ENCODE data around the gene DUSP7.

DUSP7 gene

DNA sequence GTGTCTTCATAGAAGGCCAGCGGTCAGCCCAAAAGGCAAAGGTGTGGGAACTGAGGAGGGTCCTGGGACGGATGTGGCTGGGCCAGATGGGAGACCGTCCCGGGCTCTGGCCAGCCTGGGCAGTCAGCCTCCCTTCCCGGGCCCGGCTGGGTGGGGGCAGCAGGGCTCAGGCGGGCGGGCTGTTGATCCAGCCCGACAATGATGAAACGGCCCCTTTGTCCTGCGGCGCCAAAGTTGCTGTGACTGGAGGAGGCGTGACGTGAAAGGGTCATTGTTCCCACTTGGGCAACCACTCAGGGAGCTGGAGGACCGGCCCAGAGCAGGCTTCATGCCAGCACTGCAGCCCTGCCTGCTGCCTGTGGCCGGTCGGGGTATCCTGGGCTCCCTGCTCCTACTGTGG, 16.5 kb downstream of the DUSP7 start:
- H3K4me3 ChIP-seq (ENCODE audit: low read depth, low read length) = no peak overlapping the region
- no peak for DNase-seq (ENCODE audit: low read depth)
- TF ChIP-seq, protein P1, sequence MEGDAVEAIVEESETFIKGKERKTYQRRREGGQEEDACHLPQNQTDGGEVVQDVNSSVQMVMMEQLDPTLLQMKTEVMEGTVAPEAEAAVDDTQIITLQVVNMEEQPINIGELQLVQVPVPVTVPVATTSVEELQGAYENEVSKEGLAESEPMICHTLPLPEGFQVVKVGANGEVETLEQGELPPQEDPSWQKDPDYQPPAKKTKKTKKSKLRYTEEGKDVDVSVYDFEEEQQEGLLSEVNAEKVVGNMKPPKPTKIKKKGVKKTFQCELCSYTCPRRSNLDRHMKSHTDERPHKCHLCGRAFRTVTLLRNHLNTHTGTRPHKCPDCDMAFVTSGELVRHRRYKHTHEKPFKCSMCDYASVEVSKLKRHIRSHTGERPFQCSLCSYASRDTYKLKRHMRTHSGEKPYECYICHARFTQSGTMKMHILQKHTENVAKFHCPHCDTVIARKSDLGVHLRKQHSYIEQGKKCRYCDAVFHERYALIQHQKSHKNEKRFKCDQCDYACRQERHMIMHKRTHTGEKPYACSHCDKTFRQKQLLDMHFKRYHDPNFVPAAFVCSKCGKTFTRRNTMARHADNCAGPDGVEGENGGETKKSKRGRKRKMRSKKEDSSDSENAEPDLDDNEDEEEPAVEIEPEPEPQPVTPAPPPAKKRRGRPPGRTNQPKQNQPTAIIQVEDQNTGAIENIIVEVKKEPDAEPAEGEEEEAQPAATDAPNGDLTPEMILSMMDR (conservative IDR thresholded peaks at IDR 0.05; ENCODE audit: low read depth, low read length) = no peak

DNA sequence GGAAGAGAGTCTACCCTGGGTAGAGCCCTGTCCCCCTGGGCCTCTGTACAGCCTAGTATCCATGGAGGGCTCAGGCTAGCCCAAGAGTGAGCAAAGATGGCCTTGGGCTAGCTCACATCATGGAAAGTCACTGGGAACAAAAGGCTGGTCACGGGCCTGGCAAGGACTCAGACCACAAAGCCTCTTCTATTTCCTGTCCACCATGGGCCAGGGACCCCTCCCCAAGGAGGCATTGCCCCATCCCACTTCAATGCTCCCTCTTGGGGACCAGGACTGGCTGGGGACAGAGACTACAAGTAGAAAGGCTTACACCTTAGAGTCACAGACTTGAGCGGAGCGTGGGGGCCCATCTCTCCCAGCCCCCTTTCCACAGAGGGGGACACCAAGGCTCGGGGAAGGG, 16.9 kb downstream of the DUSP7 start:
- TF ChIP-seq, protein P1 (conservative IDR thresholded peaks at IDR 0.05; ENCODE audit: low read depth, low read length) = no peak
- DNase-seq (ENCODE audit: low read depth) = no peak
- H3K4me3 ChIP-seq (ENCODE audit: low read depth, low read length) = no peak overlapping the region

DNA sequence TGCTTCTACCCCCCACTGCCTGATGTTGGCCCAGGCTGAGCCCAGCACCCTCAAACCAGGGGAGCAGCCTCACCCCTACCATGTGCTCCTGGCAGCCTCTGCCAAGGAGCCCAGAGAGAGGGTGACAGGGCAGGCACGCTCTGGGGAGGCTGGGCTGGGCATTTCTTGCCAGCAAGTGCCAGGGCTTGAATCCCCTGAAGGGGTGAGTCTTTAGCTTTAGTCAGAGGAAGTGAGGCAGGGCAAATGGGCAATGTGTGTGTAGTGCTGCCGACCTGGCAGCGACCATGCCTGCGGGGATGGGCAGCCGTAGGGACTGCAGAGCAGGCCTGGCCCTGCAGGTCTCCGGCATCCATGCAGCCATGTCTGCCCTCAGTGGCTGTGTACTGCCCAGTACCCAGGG, 18.1 kb downstream of the DUSP7 start:
- TF ChIP-seq, protein P1 (conservative IDR thresholded peaks at IDR 0.05; ENCODE audit: low read depth, low read length) = no peak
- no peak for DNase-seq (ENCODE audit: low read depth)
- no peak overlapping the region for H3K4me3 ChIP-seq (ENCODE audit: low read depth, low read length)

DNA sequence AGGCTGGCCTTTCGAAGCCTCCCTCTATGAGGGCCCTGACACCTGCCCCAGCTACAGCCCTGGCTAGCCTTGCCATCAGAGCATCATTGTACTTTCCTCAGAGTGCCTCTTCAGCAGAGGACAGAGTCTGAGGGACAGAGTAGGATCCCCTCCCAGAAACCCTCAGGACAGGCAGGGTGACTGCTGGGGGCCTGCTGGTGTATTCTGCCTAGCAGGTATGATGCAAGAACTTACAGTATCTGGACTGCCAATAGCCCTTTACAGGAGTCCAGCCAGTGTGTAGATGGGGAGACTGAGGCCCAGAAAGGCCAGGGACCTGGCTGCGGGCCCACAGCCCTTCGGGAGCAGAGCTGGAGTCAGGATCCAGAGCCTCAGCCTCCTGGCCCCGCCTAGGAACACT, 19.1 kb downstream of the DUSP7 start:
- DNase-seq (ENCODE audit: low read depth) = no peak
- TF ChIP-seq, protein P1 (conservative IDR thresholded peaks at IDR 0.05; ENCODE audit: low read depth, low read length) = no peak
- no peak overlapping the region for H3K4me3 ChIP-seq (ENCODE audit: low read depth, low read length)

DNA sequence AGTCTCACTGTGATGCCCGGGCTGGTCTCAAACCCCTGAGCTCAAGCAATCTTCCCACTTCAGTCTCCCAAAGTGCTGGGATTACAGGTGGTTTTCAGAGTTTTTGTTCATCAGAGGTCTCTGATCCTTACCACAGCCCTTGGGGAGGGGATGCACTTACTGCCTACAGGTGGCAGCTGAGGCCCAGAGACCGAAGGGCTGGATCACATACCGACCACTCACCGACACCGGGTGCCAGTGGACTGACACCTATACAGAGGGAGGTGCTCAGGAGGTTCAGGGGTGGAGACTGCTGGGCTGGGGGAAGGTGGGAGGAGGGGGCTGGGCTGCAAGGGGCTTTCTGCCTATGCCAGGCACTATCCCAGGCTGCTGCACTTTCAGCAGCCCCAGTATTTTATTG, 19.5 kb downstream of the DUSP7 start:
- no peak overlapping the region for H3K4me3 ChIP-seq (ENCODE audit: low read depth, low read length)
- DNase-seq (ENCODE audit: low read depth) = no peak
- TF ChIP-seq, protein P1 (conservative IDR thresholded peaks at IDR 0.05; ENCODE audit: low read depth, low read length) = peak; percentile 10

DNA sequence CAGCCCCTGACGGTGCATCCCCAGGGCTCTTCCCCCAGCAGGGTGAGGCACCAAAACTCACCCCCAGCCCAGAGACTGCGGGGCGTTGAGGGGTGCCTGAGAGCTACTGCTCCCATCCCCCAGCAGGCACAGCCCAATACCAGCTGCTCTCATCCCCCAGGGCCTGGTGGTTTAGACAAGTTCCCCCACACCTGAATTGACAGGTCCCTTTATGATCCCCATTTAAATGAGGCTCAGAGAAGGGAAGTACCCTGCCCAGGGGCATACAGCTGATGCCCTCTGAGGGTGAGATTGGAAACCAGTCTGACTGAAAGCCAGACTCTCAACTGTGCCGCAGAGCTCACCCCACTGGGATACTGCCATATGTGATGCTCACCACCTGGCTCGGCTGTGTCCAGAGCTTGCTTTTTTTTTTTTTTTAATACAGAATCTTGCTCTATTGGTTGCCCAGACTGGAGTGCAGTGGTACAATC, 20.1 kb downstream of the DUSP7 start:
- DNase-seq (ENCODE audit: low read depth) = no peak
- TF ChIP-seq, protein P1 (conservative IDR thresholded peaks at IDR 0.05; ENCODE audit: low read depth, low read length) = no peak
- no peak overlapping the region for H3K4me3 ChIP-seq (ENCODE audit: low read depth, low read length)

DNA sequence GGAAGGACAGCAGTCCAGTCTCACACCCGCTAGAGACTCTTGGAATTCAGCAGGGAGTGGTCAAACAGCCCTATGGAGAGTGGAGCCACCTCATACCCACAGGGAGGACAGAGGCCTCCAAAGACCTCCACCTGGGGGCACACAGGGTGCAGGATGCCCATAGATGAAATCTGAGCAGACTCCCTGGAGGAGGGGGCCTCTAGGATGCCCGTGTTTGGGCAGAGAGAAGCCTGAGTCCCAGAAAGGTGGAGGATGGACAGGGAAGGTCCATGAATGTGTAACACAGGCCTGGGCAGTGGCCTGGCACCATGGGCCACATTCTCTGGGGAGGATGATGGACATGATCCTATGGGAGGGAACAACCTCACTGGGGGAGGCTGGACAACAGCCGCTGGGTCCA, 21.7 kb downstream of the DUSP7 start:
- DNase-seq (ENCODE audit: low read depth) = no peak
- TF ChIP-seq, protein P1 (conservative IDR thresholded peaks at IDR 0.05; ENCODE audit: low read depth, low read length) = no peak
- no peak overlapping the region for H3K4me3 ChIP-seq (ENCODE audit: low read depth, low read length)
